Measurements from ENCODE around the gene HOXC12.

Gene HOXC12

GRCh38 chr12:53975064-53975471, 20.4 kb downstream of the HOXC12 start:
- no peak for DNase-seq (ENCODE audit: low read depth)
- TF ChIP-seq CTCF (conservative IDR thresholded peaks at IDR 0.05; ENCODE audit: low read depth, low read length) = no peak
- no peak overlapping the region for H3K4me3 ChIP-seq (ENCODE audit: low read depth, low read length)

GRCh38 chr12:53975479-53976152, 20.9 kb downstream of the HOXC12 start:
- no peak overlapping the region for H3K4me3 ChIP-seq (ENCODE audit: low read depth, low read length)
- TF ChIP-seq CTCF (conservative IDR thresholded peaks at IDR 0.05; ENCODE audit: low read depth, low read length) = no peak

GRCh38 chr12:53976172-53976822, 21.6 kb downstream of the HOXC12 start:
- TF ChIP-seq CTCF (conservative IDR thresholded peaks at IDR 0.05; ENCODE audit: low read depth, low read length) = no peak
- no peak for DNase-seq (ENCODE audit: low read depth)
- H3K4me3 ChIP-seq (ENCODE audit: low read depth, low read length) = no peak overlapping the region

More at GRCh38 chr12:53975479-53976152, 20.9 kb downstream of the HOXC12 start:
- DNase-seq (ENCODE audit: low read depth) = no peak

GRCh38 chr12:53976823-53977595, 22.3 kb downstream of the HOXC12 start:
- no peak for DNase-seq (ENCODE audit: low read depth)
- TF ChIP-seq CTCF (conservative IDR thresholded peaks at IDR 0.05; ENCODE audit: low read depth, low read length) = no peak
- no peak overlapping the region for H3K4me3 ChIP-seq (ENCODE audit: low read depth, low read length)

GRCh38 chr12:53977596-53978445, 23.1 kb downstream of the HOXC12 start:
- no peak for DNase-seq (ENCODE audit: low read depth)
- TF ChIP-seq CTCF (conservative IDR thresholded peaks at IDR 0.05; ENCODE audit: low read depth, low read length) = no peak
- no peak overlapping the region for H3K4me3 ChIP-seq (ENCODE audit: low read depth, low read length)

GRCh38 chr12:53978477-53979356, 24.0 kb downstream of the HOXC12 start:
- no peak overlapping the region for H3K4me3 ChIP-seq (ENCODE audit: low read depth, low read length)
- no peak for TF ChIP-seq CTCF (conservative IDR thresholded peaks at IDR 0.05; ENCODE audit: low read depth, low read length)
- no peak for DNase-seq (ENCODE audit: low read depth)

All from choroid plexus epithelial cell (primary cell).